ENCODE results near the gene ITGA2.

DNA sequence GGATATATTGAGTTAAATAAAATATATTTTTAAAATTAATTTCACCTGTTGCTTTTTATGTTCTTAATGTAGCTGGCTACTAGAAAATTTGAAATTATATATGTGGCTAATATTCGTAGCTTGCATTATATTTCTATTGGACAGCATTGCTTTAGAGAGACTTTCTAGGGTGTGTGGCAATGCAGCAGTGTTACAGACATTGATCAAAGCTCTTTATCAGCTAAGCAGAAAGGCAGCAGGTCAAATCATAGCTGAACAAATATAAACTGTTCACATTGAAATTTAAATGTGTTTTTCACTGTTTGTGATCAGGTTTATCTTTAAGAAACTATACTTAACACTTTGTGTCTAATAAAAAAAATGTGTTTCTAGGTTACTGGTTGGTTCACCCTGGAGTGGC lies 52.6 kb downstream of the ITGA2 start:
- TF ChIP-seq, protein P1, sequence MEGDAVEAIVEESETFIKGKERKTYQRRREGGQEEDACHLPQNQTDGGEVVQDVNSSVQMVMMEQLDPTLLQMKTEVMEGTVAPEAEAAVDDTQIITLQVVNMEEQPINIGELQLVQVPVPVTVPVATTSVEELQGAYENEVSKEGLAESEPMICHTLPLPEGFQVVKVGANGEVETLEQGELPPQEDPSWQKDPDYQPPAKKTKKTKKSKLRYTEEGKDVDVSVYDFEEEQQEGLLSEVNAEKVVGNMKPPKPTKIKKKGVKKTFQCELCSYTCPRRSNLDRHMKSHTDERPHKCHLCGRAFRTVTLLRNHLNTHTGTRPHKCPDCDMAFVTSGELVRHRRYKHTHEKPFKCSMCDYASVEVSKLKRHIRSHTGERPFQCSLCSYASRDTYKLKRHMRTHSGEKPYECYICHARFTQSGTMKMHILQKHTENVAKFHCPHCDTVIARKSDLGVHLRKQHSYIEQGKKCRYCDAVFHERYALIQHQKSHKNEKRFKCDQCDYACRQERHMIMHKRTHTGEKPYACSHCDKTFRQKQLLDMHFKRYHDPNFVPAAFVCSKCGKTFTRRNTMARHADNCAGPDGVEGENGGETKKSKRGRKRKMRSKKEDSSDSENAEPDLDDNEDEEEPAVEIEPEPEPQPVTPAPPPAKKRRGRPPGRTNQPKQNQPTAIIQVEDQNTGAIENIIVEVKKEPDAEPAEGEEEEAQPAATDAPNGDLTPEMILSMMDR (IDR thresholded peaks at IDR 0.05) = no peak
- no peak for TF ChIP-seq POLR2A (IDR thresholded peaks at IDR 0.05)
